OCI-LY1 (cell line): Measurements from ENCODE around the gene PANK4.

Source experiments
- H2AFZ ChIP-seq: fragments of 200-600 bp; sonication (generic), shearing (Covaris generic); 2 replicates; pipeline ENCODE4 v1.6.0; 2014; ENCODE audit warnings: antibody characterized with exemption, mild to moderate bottlenecking, low read length
- H3F3A ChIP-seq: fragments of 200-600 bp; sonication (generic), shearing (Covaris generic); 2 replicates; pipeline ENCODE4 v1.6.0; 2014; ENCODE audit warnings: mild to moderate bottlenecking, antibody characterized with exemption, low read length, moderate library complexity; ENCODE audit not compliant: insufficient read depth
- H3K27ac ChIP-seq: fragments of 200-600 bp; sonication (generic); 2 replicates; pipeline ENCODE4 v1.5.1; 2014; ENCODE audit warnings: low read length, mixed run types, mild to moderate bottlenecking, low read depth; ENCODE audit not compliant: poor library complexity, severe bottlenecking
- H3K27me3 ChIP-seq: fragments of 200-600 bp; sonication (generic); 2 replicates; pipeline ENCODE4 v1.6.0; 2014; ENCODE audit warnings: antibody characterized with exemption, mild to moderate bottlenecking, low read length, moderate library complexity; ENCODE audit not compliant: insufficient read depth
- H3K36me3 ChIP-seq: fragments of 200-600 bp; sonication (generic); 2 replicates; pipeline ENCODE4 v1.6.1; 2014; ENCODE audit warnings: mild to moderate bottlenecking, antibody characterized with exemption, low read length, moderate library complexity, mixed read lengths; ENCODE audit not compliant: insufficient read depth
- H3K4me1 ChIP-seq: fragments of 200-600 bp; sonication (generic); 2 replicates; pipeline ENCODE4 v1.5.1; 2014; ENCODE audit warnings: mild to moderate bottlenecking, low read length, moderate library complexity; ENCODE audit not compliant: insufficient read depth, severe bottlenecking
- H3K4me2 ChIP-seq: fragments of 200-600 bp; sonication (generic), shearing (Covaris generic); 2 replicates; pipeline ENCODE4 v1.6.1; 2014; ENCODE audit warnings: low read length
- H3K4me3 ChIP-seq: fragments of 200-600 bp; sonication (generic); 2 replicates; pipeline ENCODE4 v1.5.1; 2014; ENCODE audit warnings: low read length, low read depth, mild to moderate bottlenecking, mixed read lengths; ENCODE audit not compliant: poor library complexity, severe bottlenecking
- H3K79me2 ChIP-seq: fragments of 200-600 bp; shearing (Covaris generic); 2 replicates; pipeline ENCODE4 v1.6.1; 2016; ENCODE audit warnings: mixed run types, low read length, mixed read lengths; ENCODE audit not compliant: insufficient read depth
- H3K9ac ChIP-seq: fragments of 200-600 bp; sonication (generic), shearing (Covaris generic); 2 replicates; pipeline ENCODE4 v1.6.1; 2014; ENCODE audit warnings: mild to moderate bottlenecking, low read length, mixed read lengths
- H3K9me2 ChIP-seq: fragments of 200-600 bp; sonication (generic), shearing (Covaris generic); 2 replicates; pipeline ENCODE4 v1.6.1; 2014; ENCODE audit warnings: low read depth, mild to moderate bottlenecking, low read length, mixed read lengths
- H3K9me3 ChIP-seq: fragments of 200-600 bp; shearing (Covaris generic); 2 replicates; pipeline ENCODE4 v1.6.1; 2014; ENCODE audit warnings: low read length, mixed read lengths
- H4K20me1 ChIP-seq: fragments of 200-600 bp; sonication (generic), shearing (Covaris generic); 2 replicates; pipeline ENCODE4 v1.6.0; 2016; ENCODE audit warnings: mild to moderate bottlenecking, low read length; ENCODE audit not compliant: insufficient read depth
- EZH2 ChIP-seq: fragments of 200-600 bp; sonication (generic), shearing (Covaris generic); IDR thresholded peaks from 2 replicates; pipeline ENCODE4 v1.8.0; 2017; ENCODE audit warnings: borderline replicate concordance, mixed run types, mild to moderate bottlenecking, antibody characterized with exemption, low read length, moderate library complexity, mixed read lengths
- TF ChIP-seq, protein P1 (sequence below): fragments of 200-600 bp; sonication (generic), shearing (Covaris generic); IDR thresholded peaks from 2 replicates; pipeline ENCODE4 v1.5.1; 2017; ENCODE audit warnings: mild to moderate bottlenecking, antibody characterized with exemption, low read length, moderate library complexity, mixed read lengths

PANK4 gene

GRCh38 chr1:2561446-2561845, 35.0 kb upstream of the PANK4 start:
- H3K4me1 ChIP-seq: peaks cover 2% of the 10 kb centered on the region
- H3K9ac ChIP-seq: no peak overlapping the region

GRCh38 chr1:2560299-2561073, 34.1 kb upstream of the PANK4 start:
- no peak overlapping the region for H3K4me2 ChIP-seq
- no peak overlapping the region for H3K9ac ChIP-seq
- H3F3A ChIP-seq: no peaks in the 10 kb centered on the region
- H3K9me3 ChIP-seq: no peaks in the 10 kb centered on the region
- H3K27me3 ChIP-seq: no peaks in the 10 kb centered on the region; the same call in 1 of the 2 replicates
- no peak overlapping the region for H3K27ac ChIP-seq
- no peaks in the 10 kb centered on the region for H3K9me2 ChIP-seq
- TF ChIP-seq EZH2: no peak
- TF ChIP-seq, protein P1, sequence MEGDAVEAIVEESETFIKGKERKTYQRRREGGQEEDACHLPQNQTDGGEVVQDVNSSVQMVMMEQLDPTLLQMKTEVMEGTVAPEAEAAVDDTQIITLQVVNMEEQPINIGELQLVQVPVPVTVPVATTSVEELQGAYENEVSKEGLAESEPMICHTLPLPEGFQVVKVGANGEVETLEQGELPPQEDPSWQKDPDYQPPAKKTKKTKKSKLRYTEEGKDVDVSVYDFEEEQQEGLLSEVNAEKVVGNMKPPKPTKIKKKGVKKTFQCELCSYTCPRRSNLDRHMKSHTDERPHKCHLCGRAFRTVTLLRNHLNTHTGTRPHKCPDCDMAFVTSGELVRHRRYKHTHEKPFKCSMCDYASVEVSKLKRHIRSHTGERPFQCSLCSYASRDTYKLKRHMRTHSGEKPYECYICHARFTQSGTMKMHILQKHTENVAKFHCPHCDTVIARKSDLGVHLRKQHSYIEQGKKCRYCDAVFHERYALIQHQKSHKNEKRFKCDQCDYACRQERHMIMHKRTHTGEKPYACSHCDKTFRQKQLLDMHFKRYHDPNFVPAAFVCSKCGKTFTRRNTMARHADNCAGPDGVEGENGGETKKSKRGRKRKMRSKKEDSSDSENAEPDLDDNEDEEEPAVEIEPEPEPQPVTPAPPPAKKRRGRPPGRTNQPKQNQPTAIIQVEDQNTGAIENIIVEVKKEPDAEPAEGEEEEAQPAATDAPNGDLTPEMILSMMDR: no peak
- no peaks in the 10 kb centered on the region for H3K36me3 ChIP-seq
- no peaks in the 10 kb centered on the region for H4K20me1 ChIP-seq
- no peaks in the 10 kb centered on the region for H3K79me2 ChIP-seq
- H3K4me1 ChIP-seq: peaks cover 11% of the 10 kb centered on the region
- H2AFZ ChIP-seq: no peak overlapping the region
- no peak overlapping the region for H3K4me3 ChIP-seq

More at GRCh38 chr1:2561446-2561845, 35.0 kb upstream of the PANK4 start:
- no peaks in the 10 kb centered on the region for H3K36me3 ChIP-seq
- H3F3A ChIP-seq: no peaks in the 10 kb centered on the region
- H3K9me2 ChIP-seq: no peaks in the 10 kb centered on the region
- no peak overlapping the region for H2AFZ ChIP-seq
- H3K79me2 ChIP-seq: no peaks in the 10 kb centered on the region
- no peak overlapping the region for H3K27ac ChIP-seq
- no peaks in the 10 kb centered on the region for H4K20me1 ChIP-seq
- no peak overlapping the region for H3K4me2 ChIP-seq
- H3K4me3 ChIP-seq: no peak overlapping the region
- TF ChIP-seq, protein P1: no peak
- TF ChIP-seq EZH2: no peak
- no peaks in the 10 kb centered on the region; the same call in 1 of the 2 replicates for H3K27me3 ChIP-seq
- no peaks in the 10 kb centered on the region for H3K9me3 ChIP-seq

DNA sequence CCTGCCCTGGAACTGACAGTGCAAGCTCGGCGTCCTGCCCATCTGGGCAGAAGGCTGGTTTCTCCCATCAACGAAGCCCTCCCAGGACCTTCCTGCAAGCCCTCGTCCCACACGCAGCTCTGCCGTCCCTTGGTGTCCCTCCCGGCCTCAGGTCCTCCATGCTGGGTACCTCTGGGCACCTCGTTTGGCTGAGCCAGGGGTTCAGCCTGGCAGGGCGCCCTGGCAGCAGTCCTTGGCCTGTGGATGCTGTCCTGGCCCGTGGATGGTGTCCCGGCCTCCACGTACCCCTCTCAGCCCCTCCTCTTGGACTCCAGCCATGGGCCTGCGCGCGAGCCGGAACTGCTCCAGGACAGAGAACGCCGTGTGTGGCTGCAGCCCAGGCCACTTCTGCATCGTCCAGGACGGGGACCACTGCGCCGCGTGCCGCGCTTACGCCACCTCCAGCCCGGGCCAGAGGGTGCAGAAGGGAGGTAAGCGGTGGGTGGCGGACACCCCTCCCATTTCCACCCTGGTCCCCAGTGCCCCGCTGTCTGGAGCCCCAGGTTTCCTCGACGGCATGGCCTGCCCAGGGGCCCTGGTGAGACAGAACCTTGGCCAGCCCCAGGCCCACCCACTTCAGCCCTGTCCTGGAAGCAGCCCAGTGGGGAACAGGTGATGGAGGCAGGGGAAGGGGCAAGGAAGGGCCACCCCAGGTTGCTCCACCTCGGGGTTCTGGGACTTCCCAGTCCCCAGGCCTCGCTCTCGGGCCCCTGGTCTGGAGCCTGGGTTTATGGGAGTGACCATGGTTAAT, 33.3 kb upstream of the PANK4 start:
- Histone ChIP-seq H3K4me1 (peaks cover 12% of the 10 kb centered on the region), H3K4me3 (no peak overlapping the region), H3K36me3 (no peaks in the 10 kb centered on the region), H3K27me3 (no peaks in the 10 kb centered on the region; the same call in 1 of the 2 replicates), H3K79me2 (no peaks in the 10 kb centered on the region), H3K9me2 (no peaks in the 10 kb centered on the region), H2AFZ (no peak overlapping the region), H3K9me3 (no peaks in the 10 kb centered on the region), H3K4me2 (no peak overlapping the region), H3F3A (no peaks in the 10 kb centered on the region), H3K27ac (no peak overlapping the region), H3K9ac (no peak overlapping the region), H4K20me1 (no peaks in the 10 kb centered on the region)
- TF ChIP-seq EZH2: no peak
- TF ChIP-seq, protein P1: no peak
